D341Med (cell line): Measurements from ENCODE around the gene NEDD4L.

Experiments
- DNase-seq: peaks from one replicate; pipeline ENCODE4 v3.0.0; 2012; ENCODE audit warnings: low spot score

NEDD4L gene

GRCh38 chr18:58213440-58213839 lies 169.4 kb downstream of the NEDD4L start:
- no peak for DNase-seq

GRCh38 chr18:58215011-58215410 lies 171.0 kb downstream of the NEDD4L start:
- DNase-seq, result no peak

- DNase-seq, result no peak
Measured at GRCh38 chr18:58216071-58216481, 172.1 kb downstream of the NEDD4L start.

- DNase-seq, result no peak
Measured at GRCh38 chr18:58217052-58217451, 173.0 kb downstream of the NEDD4L start.

GRCh38 chr18:58218117-58218516 lies 174.1 kb downstream of the NEDD4L start:
- no peak for DNase-seq

GRCh38 chr18:58221060-58221725 lies 177.2 kb downstream of the NEDD4L start:
- no peak for DNase-seq

GRCh38 chr18:58222432-58223125 lies 178.6 kb downstream of the NEDD4L start:
- no peak for DNase-seq

- DNase-seq, result no peak
Measured at GRCh38 chr18:58223717-58224424, 179.8 kb downstream of the NEDD4L start.

- no peak for DNase-seq
Measured at GRCh38 chr18:58224425-58224750, 180.4 kb downstream of the NEDD4L start.

- no peak for DNase-seq
Measured at GRCh38 chr18:58225101-58225500, 181.1 kb downstream of the NEDD4L start.

- DNase-seq, result no peak
Measured at GRCh38 chr18:58226429-58226828, 182.4 kb downstream of the NEDD4L start.

GRCh38 chr18:58227361-58227930 lies 183.4 kb downstream of the NEDD4L start:
- peak; percentile 60 for DNase-seq

GRCh38 chr18:58228176-58228575 lies 184.2 kb downstream of the NEDD4L start:
- no peak for DNase-seq

- DNase-seq, result no peak
Measured at GRCh38 chr18:58228762-58229161, 184.7 kb downstream of the NEDD4L start.

GRCh38 chr18:58229162-58229561 lies 185.1 kb downstream of the NEDD4L start:
- DNase-seq, result peak; percentile 70

- no peak for DNase-seq
Measured at GRCh38 chr18:58230438-58231179, 186.6 kb downstream of the NEDD4L start.

GRCh38 chr18:58231930-58232329 lies 187.9 kb downstream of the NEDD4L start:
- peak; percentile 69 for DNase-seq

- DNase-seq, result no peak
Measured at GRCh38 chr18:58232668-58233067, 188.6 kb downstream of the NEDD4L start.

GRCh38 chr18:58234359-58234741 lies 190.3 kb downstream of the NEDD4L start:
- DNase-seq, result no peak

- DNase-seq, result no peak
Measured at GRCh38 chr18:58235001-58235436, 191.0 kb downstream of the NEDD4L start.

GRCh38 chr18:58239879-58240278 lies 195.9 kb downstream of the NEDD4L start:
- no peak for DNase-seq

- no peak for DNase-seq
Measured at GRCh38 chr18:58241026-58241679, 197.1 kb downstream of the NEDD4L start.
